Colonic mucosa (tissue), 4 donors: Measurements from ENCODE around the gene HEMK1. TPM values are rescaled to one million over a fixed set of nuclear protein-coding genes. Genes with fewer than 3 reads are reported as not detected.

Experiments used
- DNase-seq: peaks from one replicate; pipeline ENCODE4 v3.0.0-alpha.2; 2020
- H3K27ac ChIP-seq: fragments of 200-600 bp; one replicate; pipeline ENCODE4 v1.8.0; 2021
- H3K27me3 ChIP-seq: fragments of 200-600 bp; one replicate; pipeline ENCODE4 v1.8.0; 2021
- H3K36me3 ChIP-seq: fragments of 200-600 bp; one replicate; pipeline ENCODE4 v1.8.0; 2021
- H3K4me1 ChIP-seq: fragments of 200-600 bp; one replicate; pipeline ENCODE4 v1.8.0; 2021; ENCODE audit warnings: mild to moderate bottlenecking
- H3K4me3 ChIP-seq: fragments of 200-600 bp; one replicate; pipeline ENCODE4 v1.8.0; 2021
- H3K9ac ChIP-seq, 2 donors: one replicate each; pipeline ENCODE4 v1.7.0; 2013; ENCODE audit warnings: control low read depth in 2 of 2, low read depth in 2 of 2, low read length in 2 of 2
- H3K9me3 ChIP-seq: fragments of 200-600 bp; one replicate; pipeline ENCODE4 v1.8.0; 2021
- CTCF ChIP-seq: fragments of 200-600 bp; IDR thresholded peaks from one replicate; pipeline ENCODE4 v1.8.0; 2022; ENCODE audit warnings: antibody characterized with exemption, mild to moderate bottlenecking
- intact Hi-C: fragments of 100-400 bp; cut with DNase I; formaldehyde crosslinking; loops from one replicate; pipeline ENCODE4 v1.14.1; 2022
- total RNA-seq, 2 donors: library from RNA; stranded (reverse); fragmentation: NEBNext Ultra II Directional in 1 of 2; extraction: Animal tissue kit (Norgen Biotek cat#: 25700) in 1 of 2; gene quantifications; one replicate each; pipeline ENCODE4 v1.2.1, GENCODE V29; 2021
- donor health status: healthy.
- donor health status: DM: no; HTN: no; CAD: no.
- donor health status: DM: no; HTN: no; CAD: no.

The HEMK1 gene
- total RNA-seq, 2 donors from 2014 or later = 23.0 to 28.5 TPM

GRCh38 chr3:50633230-50633790 lies 64.0 kb downstream of the HEMK1 start:
- no peak overlapping the region for H3K4me3 ChIP-seq
- no peak overlapping the region for H3K9ac ChIP-seq
- no peaks in the 10 kb centered on the region for H3K9me3 ChIP-seq
- no peaks in the 10 kb centered on the region for H3K4me1 ChIP-seq
- no peak overlapping the region for H3K27ac ChIP-seq
- no peaks in the 10 kb centered on the region for H3K36me3 ChIP-seq
- DNase-seq = no peak
- no peaks in the 10 kb centered on the region for H3K27me3 ChIP-seq
- intact Hi-C loops = no loop called here
- no peak for TF ChIP-seq CTCF

DNA sequence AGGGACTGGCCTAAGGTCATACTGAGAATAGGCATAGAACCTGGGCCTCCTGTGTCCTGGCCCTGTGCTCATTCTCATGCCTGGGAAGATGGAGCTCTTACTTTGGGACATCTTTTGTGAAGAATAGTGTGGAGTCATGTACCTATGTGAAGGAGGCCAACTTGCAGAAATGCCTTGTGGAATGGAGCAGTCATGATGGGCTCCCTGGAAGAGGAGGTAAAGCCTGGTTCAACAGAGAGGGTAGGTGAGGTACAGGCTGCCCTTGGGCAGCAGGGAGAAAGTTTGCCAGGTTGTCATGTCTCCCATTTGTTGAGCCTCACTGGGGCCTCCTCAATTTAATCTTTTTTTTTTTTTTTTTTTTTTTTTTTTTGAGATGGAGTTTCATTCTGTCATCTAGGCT lies 65.7 kb downstream of the HEMK1 start:
- H3K36me3 ChIP-seq = no peaks in the 10 kb centered on the region
- DNase-seq = no peak
- no peak overlapping the region for H3K4me3 ChIP-seq
- H3K9ac ChIP-seq = no peak overlapping the region
- no peaks in the 10 kb centered on the region for H3K27me3 ChIP-seq
- H3K27ac ChIP-seq = no peak overlapping the region
- TF ChIP-seq CTCF = no peak
- no peaks in the 10 kb centered on the region for H3K4me1 ChIP-seq
- intact Hi-C loops = no loop called here
- H3K9me3 ChIP-seq = no peaks in the 10 kb centered on the region

- H3K27ac ChIP-seq = no peak overlapping the region
- no peaks in the 10 kb centered on the region for H3K4me1 ChIP-seq
- H3K27me3 ChIP-seq = no peaks in the 10 kb centered on the region
- intact Hi-C loops = no loop called here
- H3K4me3 ChIP-seq = no peak overlapping the region
- no peaks in the 10 kb centered on the region for H3K36me3 ChIP-seq
- H3K9ac ChIP-seq = no peak overlapping the region
- H3K9me3 ChIP-seq = no peaks in the 10 kb centered on the region
- TF ChIP-seq CTCF = no peak
- DNase-seq = no peak
These were observed 67.7 kb downstream of the HEMK1 start for GRCh38 chr3:50637011-50637410.

GRCh38 chr3:50637945-50638344 lies 68.6 kb downstream of the HEMK1 start:
- H3K4me3 ChIP-seq = no peak overlapping the region
- H3K36me3 ChIP-seq = no peaks in the 10 kb centered on the region
- intact Hi-C loops = no loop called here
- no peak overlapping the region for H3K9ac ChIP-seq
- H3K9me3 ChIP-seq = no peaks in the 10 kb centered on the region
- no peaks in the 10 kb centered on the region for H3K27me3 ChIP-seq
- no peak for TF ChIP-seq CTCF
- no peak for DNase-seq
- no peak overlapping the region for H3K27ac ChIP-seq
- no peaks in the 10 kb centered on the region for H3K4me1 ChIP-seq

DNA sequence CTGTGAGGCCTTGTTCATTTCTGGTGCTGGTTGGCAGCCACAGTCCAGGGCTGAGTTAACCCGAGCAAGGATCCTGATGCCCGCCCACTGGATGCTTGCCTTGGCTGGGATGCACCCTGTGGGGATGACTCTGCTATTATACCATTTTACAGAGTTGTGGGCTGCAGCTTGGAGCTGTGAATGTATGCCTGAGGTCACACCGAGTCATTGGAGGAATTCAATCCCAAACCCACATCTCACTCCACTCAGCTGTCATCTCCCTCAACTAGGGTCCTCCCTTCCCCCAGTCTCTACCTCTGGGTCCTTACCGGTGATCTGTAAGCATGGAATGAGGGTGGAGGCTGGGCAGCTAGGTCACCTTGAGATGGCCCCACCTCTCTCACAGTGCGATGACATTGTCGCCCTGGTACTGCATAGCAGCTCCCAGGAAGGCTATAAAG lies 69.8 kb downstream of the HEMK1 start:
- H3K27me3 ChIP-seq = no peaks in the 10 kb centered on the region
- H3K27ac ChIP-seq = no peak overlapping the region
- no peak overlapping the region for H3K9ac ChIP-seq
- H3K36me3 ChIP-seq = no peaks in the 10 kb centered on the region
- intact Hi-C loops = no loop called here
- DNase-seq = no peak
- no peak for TF ChIP-seq CTCF
- H3K4me3 ChIP-seq = no peak overlapping the region
- H3K4me1 ChIP-seq = no peaks in the 10 kb centered on the region
- no peaks in the 10 kb centered on the region for H3K9me3 ChIP-seq
